ENCODE results near the gene PEX16.

The PEX16 gene

DNA sequence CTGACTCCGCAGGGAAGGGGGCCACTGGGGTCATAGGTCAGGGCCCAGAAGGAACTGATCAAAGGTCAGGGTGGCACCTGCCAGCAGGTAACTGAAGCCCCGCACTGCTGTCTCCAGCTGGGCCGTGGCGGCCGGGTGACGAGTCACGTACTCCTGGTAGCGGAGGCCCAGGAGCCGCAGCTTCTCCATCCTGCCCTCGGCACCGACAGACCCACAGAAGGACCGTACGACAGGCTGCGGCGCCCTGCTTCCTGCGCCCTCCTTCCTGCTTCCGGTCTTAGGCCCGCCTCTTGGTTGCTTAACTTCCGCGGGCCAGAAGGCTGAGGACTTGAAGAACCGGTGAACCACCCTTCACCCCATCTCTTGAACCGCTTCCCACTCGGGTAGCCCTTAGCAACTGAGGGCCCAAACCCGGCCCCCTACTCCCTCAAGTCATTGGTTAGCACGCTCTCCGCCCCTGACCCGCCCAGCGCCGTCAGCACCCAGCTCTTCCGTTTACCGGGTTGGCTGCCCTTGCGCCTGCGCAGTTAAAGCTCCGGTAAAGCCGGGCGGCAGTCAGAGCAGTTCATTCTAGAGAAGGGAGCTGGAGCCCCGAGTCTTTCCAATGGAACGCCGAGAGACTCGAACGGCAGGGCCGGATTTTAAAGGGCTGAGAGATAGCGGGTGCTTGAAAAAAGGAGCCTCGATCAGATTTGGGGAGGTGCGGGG lies at the start of gene PEX16:
Gene PEX16 (minus strand): TSS at position 255 of the 708 bp plus-strand sequence. CDS start 66 bp downstream, at position 189.
- Histone ChIP-seq H3K9me3 (ENCODE audit: control insufficient read depth in 2 of 2, low read length in 2 of 2) (no peaks in the 10 kb centered on the region), H3K9ac (ENCODE audit: low read depth in 1 of 2, low read length in 2 of 2) (peak within 1 kb of the TSS; percentile 91 to 97), H3K27ac (ENCODE audit: low read depth in 2 of 2, low read length in 2 of 2) (peak within 1 kb of the TSS; percentile 93 to 95), H3K27me3 (ENCODE audit: control insufficient read depth in 2 of 2, insufficient read depth in 2 of 2, low read length in 2 of 2) (no peaks in the 10 kb centered on the region), H3K4me3 (ENCODE audit: low read length in 2 of 2) (peak within 1 kb of the TSS; percentile 98), H3K36me3 (ENCODE audit: control insufficient read depth in 2 of 2, insufficient read depth in 2 of 2, low read length in 2 of 2) (peaks cover 24 to 25% of the 10 kb centered on the region in 2 donors), H3K4me1 (ENCODE audit: control insufficient read depth in 2 of 2, insufficient read depth in 2 of 2, low read length in 2 of 2) (peaks cover 18 to 24% of the 10 kb centered on the region in 2 donors)

DNA sequence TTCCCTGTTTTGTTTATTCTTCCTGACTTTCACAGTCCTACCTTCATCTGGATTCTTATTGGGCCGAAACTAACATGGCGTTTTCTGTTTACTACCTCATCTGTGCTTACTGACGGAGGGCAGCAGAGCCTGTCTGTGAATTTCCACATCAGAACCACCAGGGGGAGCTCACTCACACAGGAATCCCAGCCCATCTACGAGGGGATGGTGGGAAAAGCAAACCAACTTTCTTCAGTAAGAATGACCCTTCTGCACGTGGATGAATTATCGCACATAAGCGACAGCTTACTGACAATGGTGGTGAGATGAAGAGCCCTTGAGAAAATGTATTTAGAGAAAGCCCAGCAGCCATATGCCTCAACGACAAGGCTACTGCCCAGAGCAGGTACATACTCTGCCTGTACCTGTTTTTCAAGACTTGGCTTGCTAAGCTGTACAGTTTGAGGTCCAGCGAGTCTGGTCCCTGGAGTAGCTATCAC lies 47.3 kb upstream of the PEX16 start:
- H3K36me3 ChIP-seq (ENCODE audit: control insufficient read depth in 2 of 2, insufficient read depth in 2 of 2, low read length in 2 of 2) = peaks cover 10 to 28% of the 10 kb centered on the region in 2 donors
- no peaks in the 10 kb centered on the region for H3K4me1 ChIP-seq (ENCODE audit: control insufficient read depth in 2 of 2, insufficient read depth in 2 of 2, low read length in 2 of 2)
- no peak overlapping the region for H3K4me3 ChIP-seq (ENCODE audit: low read length in 2 of 2)
- H3K27me3 ChIP-seq (ENCODE audit: control insufficient read depth in 2 of 2, insufficient read depth in 2 of 2, low read length in 2 of 2) = no peaks in the 10 kb centered on the region
- H3K27ac ChIP-seq (ENCODE audit: low read depth in 2 of 2, low read length in 2 of 2) = no peak overlapping the region
- H3K9me3 ChIP-seq (ENCODE audit: control insufficient read depth in 2 of 2, low read length in 2 of 2) = no peaks in the 10 kb centered on the region
- no peak overlapping the region for H3K9ac ChIP-seq (ENCODE audit: low read depth in 1 of 2, low read length in 2 of 2)

DNA sequence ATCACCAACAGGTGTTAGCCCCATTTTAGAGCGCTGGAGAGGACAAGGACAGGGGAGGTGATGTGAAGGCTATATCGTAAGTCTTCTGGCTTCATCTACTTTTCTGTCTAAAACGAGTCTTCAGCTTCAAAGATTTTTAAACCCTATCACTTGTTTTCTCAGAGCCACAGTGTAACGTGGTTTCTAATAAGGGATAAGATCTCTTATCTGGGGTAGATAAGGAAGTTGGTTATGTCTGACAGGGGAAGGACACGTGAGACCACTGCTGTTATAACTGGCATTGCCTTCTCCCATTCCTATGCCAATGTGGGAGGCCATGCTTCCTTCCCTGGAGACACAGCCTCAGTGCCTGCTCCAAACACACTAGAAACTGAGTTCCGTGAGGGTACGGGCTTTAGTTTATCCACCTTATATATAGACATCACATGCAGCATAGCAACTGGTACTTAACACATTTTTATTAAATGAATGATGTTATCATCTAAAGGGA lies 44.1 kb upstream of the PEX16 start:
- Histone ChIP-seq H3K4me1 (ENCODE audit: control insufficient read depth in 2 of 2, insufficient read depth in 2 of 2, low read length in 2 of 2) (no peaks in the 10 kb centered on the region), H3K9ac (ENCODE audit: low read depth in 1 of 2, low read length in 2 of 2) (no peak overlapping the region), H3K27me3 (ENCODE audit: control insufficient read depth in 2 of 2, insufficient read depth in 2 of 2, low read length in 2 of 2) (no peaks in the 10 kb centered on the region), H3K4me3 (ENCODE audit: low read length in 2 of 2) (no peak overlapping the region), H3K27ac (ENCODE audit: low read depth in 2 of 2, low read length in 2 of 2) (no peak overlapping the region), H3K9me3 (ENCODE audit: control insufficient read depth in 2 of 2, low read length in 2 of 2) (no peaks in the 10 kb centered on the region), H3K36me3 (ENCODE audit: control insufficient read depth in 2 of 2, insufficient read depth in 2 of 2, low read length in 2 of 2) (peaks cover 7 to 10% of the 10 kb centered on the region in 2 donors)

DNA sequence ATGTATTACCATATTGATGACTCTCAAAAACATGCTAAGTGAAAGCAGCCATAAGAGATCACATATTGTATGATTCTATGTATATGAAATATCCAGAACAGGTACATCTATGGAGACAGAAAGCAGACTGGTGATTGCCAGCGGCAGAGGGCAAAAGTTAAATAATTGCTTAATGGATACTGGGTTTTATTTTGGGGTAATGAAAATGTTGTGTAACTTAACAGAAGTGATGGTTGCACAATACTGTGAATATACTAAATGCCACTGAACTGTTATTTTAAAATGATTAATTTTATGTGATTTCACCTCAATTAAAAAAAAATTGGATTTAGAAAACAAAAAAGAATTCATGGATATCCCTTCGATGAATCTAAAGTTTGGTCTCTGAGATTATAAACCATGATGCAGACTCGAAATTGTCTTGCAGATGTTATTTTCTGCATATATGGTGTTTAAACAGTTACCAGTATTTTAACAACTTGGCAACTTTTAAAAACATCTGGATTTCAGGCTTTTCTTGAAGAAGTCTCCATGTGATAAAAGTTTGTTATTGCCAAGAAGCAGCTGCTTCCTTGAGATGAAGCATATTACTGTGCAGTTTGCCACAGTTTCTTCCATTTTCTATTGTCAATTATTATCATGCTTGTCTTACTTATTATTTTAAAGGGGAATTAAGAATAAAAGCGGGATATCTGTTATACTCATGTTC lies 42.9 kb upstream of the PEX16 start:
- H3K9me3 ChIP-seq (ENCODE audit: control insufficient read depth in 2 of 2, low read length in 2 of 2) = no peaks in the 10 kb centered on the region
- no peak overlapping the region for H3K9ac ChIP-seq (ENCODE audit: low read depth in 1 of 2, low read length in 2 of 2)
- no peak overlapping the region for H3K27ac ChIP-seq (ENCODE audit: low read depth in 2 of 2, low read length in 2 of 2)
- peaks cover 6 to 7% of the 10 kb centered on the region in 2 donors for H3K36me3 ChIP-seq (ENCODE audit: control insufficient read depth in 2 of 2, insufficient read depth in 2 of 2, low read length in 2 of 2)
- no peaks in the 10 kb centered on the region for H3K27me3 ChIP-seq (ENCODE audit: control insufficient read depth in 2 of 2, insufficient read depth in 2 of 2, low read length in 2 of 2)
- no peaks in the 10 kb centered on the region for H3K4me1 ChIP-seq (ENCODE audit: control insufficient read depth in 2 of 2, insufficient read depth in 2 of 2, low read length in 2 of 2)
- no peak overlapping the region for H3K4me3 ChIP-seq (ENCODE audit: low read length in 2 of 2)

DNA sequence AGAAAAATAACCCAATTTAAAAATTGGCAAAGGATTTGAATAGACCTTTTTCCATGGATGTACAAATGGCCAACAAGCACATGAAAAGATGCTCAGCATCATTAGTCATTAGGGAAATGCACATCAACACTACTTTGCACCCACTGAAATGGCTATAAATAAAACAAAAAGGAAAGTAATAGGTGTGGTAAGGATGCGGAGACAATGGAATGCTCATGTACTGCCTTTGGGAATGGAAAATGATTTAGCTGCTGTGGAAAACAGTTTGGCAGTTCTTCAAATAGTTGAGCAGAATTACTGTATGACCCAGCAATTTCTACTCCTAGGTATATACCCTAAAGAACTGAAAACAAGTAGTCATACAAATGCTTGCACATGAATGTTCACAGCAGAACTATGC lies 42.2 kb upstream of the PEX16 start:
- Histone ChIP-seq H3K9ac (ENCODE audit: low read depth in 1 of 2, low read length in 2 of 2) (no peak overlapping the region), H3K4me3 (ENCODE audit: low read length in 2 of 2) (no peak overlapping the region), H3K9me3 (ENCODE audit: control insufficient read depth in 2 of 2, low read length in 2 of 2) (no peaks in the 10 kb centered on the region), H3K27me3 (ENCODE audit: control insufficient read depth in 2 of 2, insufficient read depth in 2 of 2, low read length in 2 of 2) (no peaks in the 10 kb centered on the region), H3K4me1 (ENCODE audit: control insufficient read depth in 2 of 2, insufficient read depth in 2 of 2, low read length in 2 of 2) (no peaks in the 10 kb centered on the region), H3K36me3 (ENCODE audit: control insufficient read depth in 2 of 2, insufficient read depth in 2 of 2, low read length in 2 of 2) (peaks cover under 1 to 9% of the 10 kb centered on the region in 2 donors), H3K27ac (ENCODE audit: low read depth in 2 of 2, low read length in 2 of 2) (no peak overlapping the region)

DNA sequence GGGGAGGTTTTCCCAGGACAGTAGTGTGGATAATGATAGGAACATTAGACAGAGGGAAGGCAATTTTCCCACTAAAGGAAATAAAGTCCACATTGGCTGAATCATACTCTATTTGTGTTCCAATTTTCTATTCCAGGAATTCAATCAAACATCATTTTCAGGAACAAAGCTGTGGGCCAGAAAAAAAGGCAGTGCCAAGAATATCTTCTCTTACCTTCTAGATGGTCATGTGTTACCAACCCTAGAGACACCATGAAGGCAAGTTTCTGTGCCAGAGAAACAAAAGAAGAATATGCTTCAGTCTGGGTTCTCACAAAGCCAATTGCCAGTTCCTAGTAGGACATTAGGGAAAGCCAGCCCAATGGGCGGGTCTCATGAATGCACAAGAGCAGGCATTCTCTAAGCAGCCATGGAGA lies 32.3 kb upstream of the PEX16 start:
- no peak overlapping the region for H3K27ac ChIP-seq (ENCODE audit: low read depth in 2 of 2, low read length in 2 of 2)
- no peaks in the 10 kb centered on the region for H3K27me3 ChIP-seq (ENCODE audit: control insufficient read depth in 2 of 2, insufficient read depth in 2 of 2, low read length in 2 of 2)
- no peak overlapping the region for H3K4me3 ChIP-seq (ENCODE audit: low read length in 2 of 2)
- H3K4me1 ChIP-seq (ENCODE audit: control insufficient read depth in 2 of 2, insufficient read depth in 2 of 2, low read length in 2 of 2) = no peaks in the 10 kb centered on the region
- no peak overlapping the region for H3K9ac ChIP-seq (ENCODE audit: low read depth in 1 of 2, low read length in 2 of 2)
- H3K36me3 ChIP-seq (ENCODE audit: control insufficient read depth in 2 of 2, insufficient read depth in 2 of 2, low read length in 2 of 2) = peaks cover 29 to 43% of the 10 kb centered on the region in 2 donors
- no peaks in the 10 kb centered on the region for H3K9me3 ChIP-seq (ENCODE audit: control insufficient read depth in 2 of 2, low read length in 2 of 2)

DNA sequence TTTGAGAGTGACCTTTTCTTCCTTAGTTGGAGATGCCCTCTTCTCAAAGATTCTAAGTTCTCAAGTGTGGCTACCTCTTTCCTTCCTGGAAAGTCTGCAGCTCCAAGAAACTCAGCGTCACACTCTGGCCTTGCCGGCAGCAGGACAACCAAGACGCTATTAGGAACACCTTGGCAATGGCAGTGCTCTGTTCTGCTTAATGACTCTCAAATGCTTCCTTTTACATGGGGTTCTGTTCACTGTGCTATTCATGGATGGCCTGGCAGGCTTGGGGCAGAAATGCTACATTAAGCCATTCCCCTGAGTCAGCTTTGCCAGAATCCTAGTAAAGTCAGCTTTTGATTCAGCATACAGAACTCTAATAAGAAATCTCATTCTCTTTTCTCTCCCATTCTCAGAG lies 30.7 kb upstream of the PEX16 start:
- Histone ChIP-seq H3K4me3 (ENCODE audit: low read length in 2 of 2) (no peak overlapping the region), H3K27me3 (ENCODE audit: control insufficient read depth in 2 of 2, insufficient read depth in 2 of 2, low read length in 2 of 2) (no peaks in the 10 kb centered on the region), H3K4me1 (ENCODE audit: control insufficient read depth in 2 of 2, insufficient read depth in 2 of 2, low read length in 2 of 2) (no peaks in the 10 kb centered on the region), H3K27ac (ENCODE audit: low read depth in 2 of 2, low read length in 2 of 2) (no peak overlapping the region), H3K36me3 (ENCODE audit: control insufficient read depth in 2 of 2, insufficient read depth in 2 of 2, low read length in 2 of 2) (peaks cover 28 to 43% of the 10 kb centered on the region in 2 donors), H3K9ac (ENCODE audit: low read depth in 1 of 2, low read length in 2 of 2) (no peak overlapping the region), H3K9me3 (ENCODE audit: control insufficient read depth in 2 of 2, low read length in 2 of 2) (no peaks in the 10 kb centered on the region)

DNA sequence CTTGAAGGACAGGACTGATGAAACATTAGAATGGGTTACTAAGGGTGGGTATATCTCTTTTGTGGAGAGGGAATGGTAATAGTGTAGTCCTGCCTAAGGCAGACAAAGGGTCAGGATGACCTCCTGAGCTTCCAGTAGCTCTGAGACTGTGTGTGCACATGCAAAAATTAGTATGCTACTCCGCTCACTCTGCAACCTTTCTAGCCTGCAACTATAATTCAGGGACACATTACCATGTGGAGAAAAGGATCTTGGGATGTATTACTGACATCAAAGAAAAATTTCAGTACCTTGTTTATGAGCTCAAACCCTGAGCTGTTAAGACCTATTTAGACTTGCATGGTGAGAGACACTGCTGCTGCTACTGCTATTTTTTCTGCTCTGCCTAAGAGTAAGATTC lies 30.2 kb upstream of the PEX16 start:
- H3K36me3 ChIP-seq (ENCODE audit: control insufficient read depth in 2 of 2, insufficient read depth in 2 of 2, low read length in 2 of 2) = peaks cover 24 to 43% of the 10 kb centered on the region in 2 donors

DNA sequence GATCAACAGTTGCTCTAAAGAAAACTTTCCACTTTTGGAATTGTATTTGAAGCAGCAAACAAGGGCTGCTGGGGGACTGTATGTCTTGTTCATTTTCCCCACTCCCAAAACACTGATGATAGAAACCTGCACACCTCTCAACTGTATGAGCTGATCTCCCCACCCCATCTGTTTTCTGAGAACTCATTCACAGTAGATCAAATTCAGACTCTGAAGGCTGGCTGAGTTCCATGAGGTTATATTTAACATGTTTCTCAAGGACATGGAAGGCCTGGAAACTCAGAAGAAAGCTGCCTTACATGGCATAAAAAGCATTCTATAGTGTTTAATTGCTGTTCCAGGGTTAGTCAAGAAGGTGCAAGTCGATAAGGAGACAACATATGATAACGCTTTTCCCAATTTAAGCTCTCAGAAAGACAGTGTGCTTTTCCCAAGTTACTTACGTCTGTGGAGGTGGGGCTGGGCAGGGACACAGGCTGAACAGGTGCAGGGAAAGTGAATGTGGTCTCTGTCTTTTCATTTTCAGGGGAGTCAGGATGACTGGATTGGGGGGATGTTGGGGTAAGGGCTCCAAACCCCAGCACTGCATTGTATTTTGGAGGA lies 27.8 kb upstream of the PEX16 start:
- Histone ChIP-seq H3K4me1 (ENCODE audit: control insufficient read depth in 2 of 2, insufficient read depth in 2 of 2, low read length in 2 of 2) (no peaks in the 10 kb centered on the region), H3K36me3 (ENCODE audit: control insufficient read depth in 2 of 2, insufficient read depth in 2 of 2, low read length in 2 of 2) (peaks cover 18 to 45% of the 10 kb centered on the region in 2 donors), H3K9me3 (ENCODE audit: control insufficient read depth in 2 of 2, low read length in 2 of 2) (no peaks in the 10 kb centered on the region), H3K27me3 (ENCODE audit: control insufficient read depth in 2 of 2, insufficient read depth in 2 of 2, low read length in 2 of 2) (no peaks in the 10 kb centered on the region), H3K4me3 (ENCODE audit: low read length in 2 of 2) (no peak overlapping the region), H3K9ac (ENCODE audit: low read depth in 1 of 2, low read length in 2 of 2) (no peak overlapping the region), H3K27ac (ENCODE audit: low read depth in 2 of 2, low read length in 2 of 2) (no peak overlapping the region)

More for the DNA sequence above, 30.2 kb upstream of the PEX16 start:
- Histone ChIP-seq H3K27me3 (ENCODE audit: control insufficient read depth in 2 of 2, insufficient read depth in 2 of 2, low read length in 2 of 2) (no peaks in the 10 kb centered on the region), H3K4me3 (ENCODE audit: low read length in 2 of 2) (no peak overlapping the region), H3K9ac (ENCODE audit: low read depth in 1 of 2, low read length in 2 of 2) (no peak overlapping the region), H3K4me1 (ENCODE audit: control insufficient read depth in 2 of 2, insufficient read depth in 2 of 2, low read length in 2 of 2) (no peaks in the 10 kb centered on the region), H3K27ac (ENCODE audit: low read depth in 2 of 2, low read length in 2 of 2) (no peak overlapping the region), H3K9me3 (ENCODE audit: control insufficient read depth in 2 of 2, low read length in 2 of 2) (no peaks in the 10 kb centered on the region)

DNA sequence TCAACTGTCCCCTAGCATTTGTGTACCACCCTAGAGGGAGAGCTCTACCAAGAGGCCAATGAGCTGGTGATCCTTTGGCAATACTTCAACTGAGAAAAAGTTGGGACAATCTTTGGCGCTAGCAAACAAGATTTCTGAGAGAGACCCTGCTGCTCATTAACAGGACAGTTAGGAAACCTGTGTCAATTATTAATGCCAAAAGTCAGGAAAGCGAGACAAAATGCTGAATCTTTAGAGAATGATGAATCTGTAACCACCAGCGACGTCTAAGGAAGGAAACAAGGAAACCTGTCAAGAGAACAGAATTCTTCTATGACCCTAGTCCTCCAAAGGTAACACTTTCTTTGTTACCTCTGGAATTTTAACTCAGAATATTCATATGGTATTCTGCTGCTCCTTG lies 24.7 kb upstream of the PEX16 start:
- no peaks in the 10 kb centered on the region for H3K4me1 ChIP-seq (ENCODE audit: control insufficient read depth in 2 of 2, insufficient read depth in 2 of 2, low read length in 2 of 2)
- H3K4me3 ChIP-seq (ENCODE audit: low read length in 2 of 2) = no peak overlapping the region
- no peak overlapping the region for H3K27ac ChIP-seq (ENCODE audit: low read depth in 2 of 2, low read length in 2 of 2)
- H3K9ac ChIP-seq (ENCODE audit: low read depth in 1 of 2, low read length in 2 of 2) = no peak overlapping the region
- H3K9me3 ChIP-seq (ENCODE audit: control insufficient read depth in 2 of 2, low read length in 2 of 2) = no peaks in the 10 kb centered on the region
- H3K36me3 ChIP-seq (ENCODE audit: control insufficient read depth in 2 of 2, insufficient read depth in 2 of 2, low read length in 2 of 2) = peaks cover 13 to 23% of the 10 kb centered on the region in 2 donors
- no peaks in the 10 kb centered on the region for H3K27me3 ChIP-seq (ENCODE audit: control insufficient read depth in 2 of 2, insufficient read depth in 2 of 2, low read length in 2 of 2)

Data from mucosa of rectum (tissue), 2 donors.